K562 (cell line): ENCODE data around the gene NELL1. TPM values are rescaled to one million over a fixed set of nuclear protein-coding genes. Genes with fewer than 3 reads are reported as not detected.

Experiments
- ATAC-seq: fragments of 200-7000 bp; cut with Tn5 transposase; 3 replicates; pipeline ENCODE4 v1.9.1; 2020; ENCODE audit warnings: moderate library complexity
- BruUV-seq: library from RNA; stranded (reverse); fragments of 400-500 nt; replicated peaks from 2 replicates; lab custom pipeline; 2021; lab: Mats Ljungman, UMichigan
- CTCF ChIA-PET: fragments of 300-600 bp; formaldehyde crosslinking; extraction: SDS; loops from one replicate; lab custom pipeline; 2021; ENCODE audit warnings: low intra/inter-chr PET ratio; lab: Yijun Ruan, JAX
- POLR2A ChIA-PET: fragments of 300-600, 350-650 bp; sonication (Branson Sonifier 250); formaldehyde crosslinking; extraction: SDS; loops from one replicate; lab custom pipeline; 2021; ENCODE audit warnings: antibody characterized with exemption, inconsistent platforms; lab: Yijun Ruan, JAX
- DNase-seq, 4 experiments: peaks; one replicate each; pipeline versions ENCODE4 v3.0.0 to v3.0.0-alpha.2; 2011 to 2018; ENCODE audit warnings: low spot score in 3 of 4, mixed read lengths in 3 of 4; ENCODE audit errors: extremely low read depth in 1 of 4
- FAIRE-seq: peaks from 2 replicates; lab custom pipeline; 2011; peaks lifted over from hg19 to GRCh38; lab: Jason Lieb, UNC
- H2AFZ ChIP-seq: 2 replicates; pipeline ENCODE4 v1.6.0; 2011; ENCODE audit warnings: low read depth, low read length, control low read depth, inconsistent platforms
- H3K27ac ChIP-seq: fragments of 200-600 bp; 3 replicates; pipeline ENCODE4 v1.8.0; 2011; ENCODE audit warnings: low read depth, mild to moderate bottlenecking, control low read depth, inconsistent platforms, low read length, moderate library complexity, mixed read lengths; ENCODE audit errors: extremely low read depth
- H3K27me3 ChIP-seq, 2 experiments: fragments of 300-600 bp in 1 of 2; 2 replicates in 1 of 2; 3 replicates in 1 of 2; pipeline versions ENCODE4 v1.6.0 to v1.8.0; 2011; ENCODE audit warnings: inconsistent platforms in 2 of 2, low read length in 2 of 2, mild to moderate bottlenecking in 1 of 2, mixed read lengths in 1 of 2, moderate library complexity in 1 of 2; ENCODE audit not compliant: control insufficient read depth in 2 of 2, insufficient read depth in 2 of 2
- H3K36me3 ChIP-seq: fragments of 300-600 bp; 3 replicates; pipeline ENCODE4 v1.8.0; 2011; ENCODE audit warnings: mild to moderate bottlenecking, low read length, inconsistent platforms; ENCODE audit not compliant: control insufficient read depth, insufficient read depth
- H3K4me1 ChIP-seq, 2 experiments: fragments of 200-600 bp in 1 of 2; replicated peaks in 1 of 2; 2 replicates in 1 of 2; 3 replicates in 1 of 2; pipeline versions ENCODE4 v1.5.1 to v1.8.0; 2011; ENCODE audit warnings: inconsistent platforms in 2 of 2, low read length in 2 of 2, mild to moderate bottlenecking in 1 of 2, mixed read lengths in 1 of 2, moderate library complexity in 1 of 2; ENCODE audit not compliant: control insufficient read depth in 2 of 2, insufficient read depth in 2 of 2
- H3K4me2 ChIP-seq: 2 replicates; pipeline ENCODE4 v1.6.1; 2011; ENCODE audit warnings: low read length, control low read depth, inconsistent platforms, mixed read lengths; ENCODE audit not compliant: insufficient read depth
- H3K4me3 ChIP-seq: fragments of 200-600 bp; sonication (generic), shearing (Covaris generic); 2 replicates; pipeline ENCODE4 v1.5.1; 2016; ENCODE audit warnings: control low read depth, inconsistent platforms
- H3K79me2 ChIP-seq: fragments of 200-600 bp; 3 replicates; pipeline ENCODE4 v1.8.0; 2011; ENCODE audit warnings: low read length, inconsistent platforms; ENCODE audit not compliant: control insufficient read depth, insufficient read depth
- H3K9ac ChIP-seq, 2 experiments: 2 replicates each; pipeline versions ENCODE4 v1.6.0 to v1.6.1; 2011; ENCODE audit warnings: low read depth in 2 of 2, low read length in 2 of 2, control low read depth in 1 of 2, inconsistent platforms in 1 of 2, mild to moderate bottlenecking in 1 of 2, mixed read lengths in 1 of 2; ENCODE audit not compliant: insufficient read depth in 1 of 2
- H3K9me1 ChIP-seq: one replicate; pipeline ENCODE4 v1.6.0; 2011; ENCODE audit warnings: inconsistent platforms, mild to moderate bottlenecking, low read length, moderate library complexity; ENCODE audit not compliant: control insufficient read depth, insufficient read depth
- H3K9me3 ChIP-seq: replicated peaks from 2 replicates; pipeline ENCODE4 v1.5.1; 2011; ENCODE audit warnings: low read depth, low read length, inconsistent platforms; ENCODE audit not compliant: control insufficient read depth, insufficient read depth
- H4K20me1 ChIP-seq: replicated peaks from 2 replicates; pipeline ENCODE4 v1.6.1; 2011; ENCODE audit warnings: low read length, inconsistent platforms, mixed read lengths; ENCODE audit not compliant: control insufficient read depth, insufficient read depth
- MXI1 ChIP-seq: IDR thresholded peaks from 2 replicates; pipeline ENCODE4 v1.6.1; 2011; ENCODE audit warnings: low read depth, mild to moderate bottlenecking, improper control_type of control experiment, low read length
- WGBS: fragments of 100-300 bp; shearing (Covaris generic); methylation state at CpG from one replicate; pipeline ENCODE4 v1.1.6; 2016; ENCODE audit warnings: low coverage, mixed read lengths; ENCODE audit not compliant: insufficient coverage; ENCODE audit errors: missing lambda C conversion rate; 5-methylcytosine and 5-hydroxymethylcytosine counted together
- in situ Hi-C: fragments of 300-500 bp; cut with MboI; formaldehyde crosslinking; loops from 4 replicates; pipeline ENCODE4 v1.15.0; 2018; ENCODE audit warnings: inconsistent platforms, mixed read lengths
- intact Hi-C: fragments of 100-400 bp; cut with micrococcal nuclease; formaldehyde crosslinking; loops from 2 replicates; pipeline ENCODE4 v1.14.2; 2022
- polyA plus RNA-seq, 8 experiments: library from polyadenylated mRNA; depleted of rRNA in 4 of 8; stranded (reverse) in 5 of 8; unstranded in 3 of 8; fragments of >200 nt; fragmentation: Nextera tagmentation in 2 of 8; fragmentation: Illumina TruSeq in 1 of 8; extraction: Ambion mirVana in 2 of 8; extraction: Trizol in 1 of 8; gene quantifications; 2 replicates each; pipeline versions ENCODE4 v1.2.1 to v1.2.3, GENCODE V29; 2011 to 2014; ENCODE audit warnings: inconsistent platforms in 1 of 8, missing spikeins in 1 of 8
- total RNA-seq, 7 experiments: library from RNA; depleted of rRNA in 6 of 7; stranded (reverse); fragments of >200 nt in 6 of 7; fragmentation: Illumina TruSeq in 2 of 7; extraction: Trizol in 2 of 7; gene quantifications; 2 replicates each; pipeline versions ENCODE4 v1.2.1 to v1.2.3, GENCODE V29; 2011 to 2021; ENCODE audit warnings: low replicate concordance in 1 of 7
- TF ChIP-seq, protein P1 (sequence below), 2 experiments: fragments of 450-650 bp; formaldehyde crosslinking in 1 of 2; IDR thresholded peaks; 2 replicates each; pipeline versions ENCODE4 v1.4.0 to v1.6.1; 2014 to 2020; ENCODE audit warnings: mild to moderate bottlenecking in 2 of 2, borderline replicate concordance in 1 of 2, low read depth in 1 of 2

NELL1 gene
- total and polyA plus RNA-seq, 9 of the 15 experiments (the other 6 are each of a cell fraction or from before 2014, with no cell fraction given) = not detected

GRCh38 chr11:20854215-20854955 is 185.0 kb downstream of the NELL1 start:
- H3K9me1 ChIP-seq = no peaks in the 10 kb centered on the region
- no peaks in the 10 kb centered on the region for H3K79me2 ChIP-seq
- H4K20me1 ChIP-seq = no peaks in the 10 kb centered on the region
- H3K36me3 ChIP-seq = no peaks in the 10 kb centered on the region
- ATAC-seq = no peak
- no peak overlapping the region for H2AFZ ChIP-seq
- in situ Hi-C loops = no loop called here
- ChIA-PET POLR2A (no interaction called here), CTCF (no interaction called here)
- intact Hi-C loops = no loop called here
- H3K9ac ChIP-seq = no peak overlapping the region
- BruUV-seq = no TSS peak
- no peaks in the 10 kb centered on the region for H3K27me3 ChIP-seq
- no peaks in the 10 kb centered on the region for H3K4me1 ChIP-seq
- no peak overlapping the region for H3K4me2 ChIP-seq
- 0% methylated on average over 1 of the region's 1 CpG for WGBS
- no peaks in the 10 kb centered on the region for H3K9me3 ChIP-seq
- no peak for DNase-seq
- no peak overlapping the region for H3K27ac ChIP-seq
- H3K4me3 ChIP-seq = no peak overlapping the region
- TF ChIP-seq, protein P1, sequence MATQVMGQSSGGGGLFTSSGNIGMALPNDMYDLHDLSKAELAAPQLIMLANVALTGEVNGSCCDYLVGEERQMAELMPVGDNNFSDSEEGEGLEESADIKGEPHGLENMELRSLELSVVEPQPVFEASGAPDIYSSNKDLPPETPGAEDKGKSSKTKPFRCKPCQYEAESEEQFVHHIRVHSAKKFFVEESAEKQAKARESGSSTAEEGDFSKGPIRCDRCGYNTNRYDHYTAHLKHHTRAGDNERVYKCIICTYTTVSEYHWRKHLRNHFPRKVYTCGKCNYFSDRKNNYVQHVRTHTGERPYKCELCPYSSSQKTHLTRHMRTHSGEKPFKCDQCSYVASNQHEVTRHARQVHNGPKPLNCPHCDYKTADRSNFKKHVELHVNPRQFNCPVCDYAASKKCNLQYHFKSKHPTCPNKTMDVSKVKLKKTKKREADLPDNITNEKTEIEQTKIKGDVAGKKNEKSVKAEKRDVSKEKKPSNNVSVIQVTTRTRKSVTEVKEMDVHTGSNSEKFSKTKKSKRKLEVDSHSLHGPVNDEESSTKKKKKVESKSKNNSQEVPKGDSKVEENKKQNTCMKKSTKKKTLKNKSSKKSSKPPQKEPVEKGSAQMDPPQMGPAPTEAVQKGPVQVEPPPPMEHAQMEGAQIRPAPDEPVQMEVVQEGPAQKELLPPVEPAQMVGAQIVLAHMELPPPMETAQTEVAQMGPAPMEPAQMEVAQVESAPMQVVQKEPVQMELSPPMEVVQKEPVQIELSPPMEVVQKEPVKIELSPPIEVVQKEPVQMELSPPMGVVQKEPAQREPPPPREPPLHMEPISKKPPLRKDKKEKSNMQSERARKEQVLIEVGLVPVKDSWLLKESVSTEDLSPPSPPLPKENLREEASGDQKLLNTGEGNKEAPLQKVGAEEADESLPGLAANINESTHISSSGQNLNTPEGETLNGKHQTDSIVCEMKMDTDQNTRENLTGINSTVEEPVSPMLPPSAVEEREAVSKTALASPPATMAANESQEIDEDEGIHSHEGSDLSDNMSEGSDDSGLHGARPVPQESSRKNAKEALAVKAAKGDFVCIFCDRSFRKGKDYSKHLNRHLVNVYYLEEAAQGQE (IDR thresholded peaks at IDR 0.05; ENCODE audit: borderline replicate concordance) = peak; percentile 66
- TF ChIP-seq, protein P1 (CRISPR knock-in tag; IDR thresholded peaks at IDR 0.05; ENCODE audit: low read depth) = no peak
- no peak for TF ChIP-seq MXI1
- no peak for FAIRE-seq
